COLO829 (cell line): ENCODE measurements around the gene TIMP1.

Source experiments
- DNase-seq: peaks from one replicate; pipeline ENCODE4 v3.0.0; 2012; ENCODE audit warnings: low spot score

Gene TIMP1

GRCh38 chrX:47634871-47635575, 52.8 kb downstream of the TIMP1 start:
- no peak for DNase-seq
